B cell (primary cell): ENCODE data around the gene HPF1. TPM values are rescaled to one million over a fixed set of nuclear protein-coding genes. Genes with fewer than 3 reads are reported as not detected.
"Not testable (repeated sequence)": the region's sequence is repeated elsewhere in the genome, so short reads cannot be mapped to it uniquely, and the experiment has no call there.

Experiments
- ATAC-seq: fragments of 200-7000 bp; cut with Tn5 transposase; one replicate; pipeline ENCODE4 v1.10.0; 2021; ENCODE audit warnings: low read depth, mild to moderate bottlenecking, moderate number of reproducible peaks, moderate library complexity
- CTCF ChIA-PET: fragments of 350-600 bp; sonication (Branson Sonifier 250); formaldehyde crosslinking; loops from one replicate; lab custom pipeline; 2021; ENCODE audit warnings: antibody characterized with exemption, inconsistent platforms; lab: Charles Lee
- POLR2A ChIA-PET: fragments of 350-600 bp; sonication (Branson Sonifier 250); formaldehyde crosslinking; loops from one replicate; lab custom pipeline; 2021; ENCODE audit warnings: antibody characterized with exemption; lab: Charles Lee
- DNase-seq: peaks from one replicate; pipeline ENCODE4 v3.0.0; 2013
- H2AFZ ChIP-seq: 2 replicates; pipeline ENCODE4 v1.6.1; 2012; ENCODE audit warnings: mild to moderate bottlenecking, low read depth, low read length; ENCODE audit not compliant: insufficient read depth, poor library complexity, severe bottlenecking
- H3K27ac ChIP-seq, 2 donors: 1 replicate in 1 of 2; 2 replicates in 1 of 2; pipeline ENCODE4 v1.5.1; 2012 to 2013; ENCODE audit warnings: low read length in 2 of 2, mild to moderate bottlenecking in 2 of 2, moderate library complexity in 1 of 2
- H3K27me3 ChIP-seq, 4 experiments: fragments of 200-600 bp in 1 of 4; sonication (generic) in 1 of 4; replicated peaks in 1 of 4; 1 replicate in 2 of 4; 2 replicates in 2 of 4; pipeline versions ENCODE4 v1.6.1 to v1.7.0; 2013 to 2016; ENCODE audit warnings: low read length in 3 of 4, mild to moderate bottlenecking in 2 of 4, mixed read lengths in 1 of 4, moderate library complexity in 1 of 4; ENCODE audit not compliant: insufficient read depth in 4 of 4, control insufficient read depth in 3 of 4; ENCODE audit errors: control extremely low read depth in 1 of 4
- H3K36me3 ChIP-seq, 2 experiments: replicated peaks in 1 of 2; 1 replicate in 1 of 2; 2 replicates in 1 of 2; pipeline versions ENCODE4 v1.6.1 to v1.7.1; 2013; ENCODE audit warnings: low read length in 1 of 2; ENCODE audit not compliant: insufficient read depth in 2 of 2, control insufficient read depth in 1 of 2; ENCODE audit errors: control extremely low read depth in 1 of 2, extremely low read depth in 1 of 2
- H3K4me1 ChIP-seq, 2 donors: fragments of 200-600 bp in 1 of 2; sonication (generic) in 1 of 2; 1 replicate in 1 of 2; 2 replicates in 1 of 2; pipeline versions ENCODE4 v1.5.1 to v1.6.1; 2013 to 2017; ENCODE audit warnings: low read length in 2 of 2; ENCODE audit not compliant: control insufficient read depth in 2 of 2, insufficient read depth in 2 of 2
- H3K4me2 ChIP-seq: replicated peaks from 2 replicates; pipeline ENCODE3; 2012; ENCODE audit warnings: mild to moderate bottlenecking, low read depth, low read length; ENCODE audit not compliant: poor library complexity, severe bottlenecking
- H3K4me3 ChIP-seq, 5 experiments: fragments of 200-600 bp in 1 of 5; sonication (generic) in 1 of 5; 1 replicate in 3 of 5; 2 replicates in 2 of 5; pipeline versions ENCODE4 v1.5.1 to v1.7.0; 2011 to 2016; ENCODE audit warnings: low read length in 4 of 5, mild to moderate bottlenecking in 4 of 5, low read depth in 2 of 5, control low read depth in 1 of 5, moderate library complexity in 1 of 5; ENCODE audit not compliant: insufficient read depth in 1 of 5; ENCODE audit errors: control extremely low read depth in 1 of 5, extremely low read depth in 1 of 5
- H3K79me2 ChIP-seq: fragments of 200-600 bp; sonication (generic); one replicate; pipeline ENCODE4 v1.6.0; 2016; ENCODE audit warnings: low read length; ENCODE audit not compliant: control insufficient read depth, insufficient read depth
- H3K9ac ChIP-seq: fragments of 200-600 bp; sonication (generic); 2 replicates; pipeline ENCODE4 v1.6.1; 2017; ENCODE audit warnings: mild to moderate bottlenecking, low read length, moderate library complexity
- H3K9me3 ChIP-seq, 3 donors: one replicate each; pipeline versions ENCODE4 v1.6.1 to v1.7.1; 2013; ENCODE audit warnings: low read length in 2 of 3; ENCODE audit not compliant: control insufficient read depth in 2 of 3, insufficient read depth in 1 of 3; ENCODE audit errors: control extremely low read depth in 1 of 3
- H4K20me1 ChIP-seq: 2 replicates; pipeline ENCODE4 v1.6.0; 2012; ENCODE audit warnings: mild to moderate bottlenecking, low read length; ENCODE audit not compliant: insufficient read depth, control insufficient read depth, poor library complexity, severe bottlenecking
- H3K27ac Mint-ChIP-seq: one replicate; pipeline ENCODE4 v1.8.0; 2021; ENCODE audit warnings: mixed read lengths
- H3K27me3 Mint-ChIP-seq: one replicate; pipeline ENCODE4 v1.8.0; 2021; ENCODE audit warnings: mixed read lengths
- H3K4me1 Mint-ChIP-seq: one replicate; pipeline ENCODE4 v1.8.0; 2021; ENCODE audit warnings: mixed read lengths
- H3K4me3 Mint-ChIP-seq: one replicate; pipeline ENCODE4 v1.8.0; 2021; ENCODE audit warnings: mixed read lengths
- H3K9me3 Mint-ChIP-seq: one replicate; pipeline ENCODE4 v1.8.0; 2022; ENCODE audit warnings: mixed read lengths; ENCODE audit not compliant: insufficient read depth
- CTCF ChIP-seq: fragments of 200-600 bp; IDR thresholded peaks from one replicate; pipeline ENCODE4 v1.8.0; 2022; ENCODE audit warnings: antibody characterized with exemption, mild to moderate bottlenecking
- EZH2 ChIP-seq: IDR thresholded peaks from 2 replicates; pipeline ENCODE4 v1.6.1; 2012; ENCODE audit warnings: borderline replicate concordance, low read depth, mild to moderate bottlenecking, moderate library complexity, low read length; ENCODE audit not compliant: insufficient read depth, poor library complexity, severe bottlenecking
- WGBS: methylation state at CpG from one replicate; pipeline ENCODE4 v1.1.5; 2013; ENCODE audit warnings: missing lambda C conversion rate; ENCODE audit not compliant: insufficient coverage; 5-methylcytosine and 5-hydroxymethylcytosine counted together
- intact Hi-C: fragments of 100-400 bp; cut with micrococcal nuclease; formaldehyde crosslinking; loops from one replicate; pipeline ENCODE4 v1.10.0; 2022
- polyA plus RNA-seq: library from polyadenylated mRNA; depleted of rRNA; stranded (reverse); fragments of >200 nt; gene quantifications from 2 replicates; pipeline ENCODE4 v1.2.3, GENCODE V29; 2012
- total RNA-seq, 2 donors: library from RNA; stranded (reverse); fragments of 120-200 nt in 1 of 2; gene quantifications; 1 replicate in 1 of 2; 2 replicates in 1 of 2; pipeline versions ENCODE4 v1.2.3 to v1.2.4, GENCODE V29; 2013 to 2022

Gene HPF1
- total and polyA plus RNA-seq, 2 donors (not counting 1 experiment from before 2014, with no cell fraction given), result 8.7 to 15.2 TPM

GRCh38 chr4:169773889-169774288, 16.1 kb upstream of the HPF1 start:
- WGBS, result 89% methylated on average over 3 of the region's 7 CpGs
- CTCF ChIA-PET, result no interaction called here
- Histone ChIP-seq H3K4me2 (no peak overlapping the region), H3K4me1 (peaks cover 8 to 10% of the 10 kb centered on the region in 2 donors), H3K9me3 (peaks cover 0 to 18% (median 0%) of the 10 kb centered on the region in 3 donors), H3K79me2 (no peaks in the 10 kb centered on the region), H3K9ac (no peak overlapping the region), H3K36me3 (no peaks in the 10 kb centered on the region), H4K20me1 (no peaks in the 10 kb centered on the region), H3K27me3 (peaks cover 0 to 24% (median 16%) of the 10 kb centered on the region in 4 experiments), H3K27ac (no peak overlapping the region), H3K4me3 (no peak overlapping the region), H2AFZ (no peak overlapping the region)
- TF ChIP-seq EZH2 (no peak), CTCF (no peak)
- Mint-ChIP-seq H3K27ac (no peak overlapping the region), H3K27me3 (peaks cover 30% of the 10 kb centered on the region), H3K9me3 (peaks cover 4% of the 10 kb centered on the region), H3K4me1 (peaks cover 6% of the 10 kb centered on the region), H3K4me3 (no peak overlapping the region)
- POLR2A ChIA-PET, result no interaction called here
- intact Hi-C loops, result no loop called here
- ATAC-seq, result no peak
- DNase-seq, result no peak

- H4K20me1 ChIP-seq, intact Hi-C loops, H2AFZ ChIP-seq, H3K4me3 Mint-ChIP-seq, H3K9me3 Mint-ChIP-seq, ATAC-seq, H3K79me2 ChIP-seq, H3K4me3 ChIP-seq, H3K27ac ChIP-seq, H3K4me1 Mint-ChIP-seq, H3K9ac ChIP-seq, POLR2A ChIA-PET, DNase-seq, CTCF ChIA-PET, H3K27ac Mint-ChIP-seq, H3K36me3 ChIP-seq, H3K4me1 ChIP-seq, H3K4me2 ChIP-seq: not testable (repeated sequence)
- H3K9me3 ChIP-seq, result peaks cover 0 to 14% (median 0%) of the 10 kb centered on the region in 3 donors
- WGBS, result 100% methylated on average over 5 of the region's 11 CpGs
- H3K27me3 ChIP-seq, result peaks cover 0 to 22% (median 15%) of the 10 kb centered on the region in 4 experiments
- peaks cover 23% of the 10 kb centered on the region for H3K27me3 Mint-ChIP-seq
Measured at GRCh38 chr4:169771556-169772080, 13.9 kb upstream of the HPF1 start.
